Osteocyte (in vitro differentiated cells): Measurements from ENCODE around the gene TRIM9. TPM values are rescaled to one million over a fixed set of nuclear protein-coding genes. Genes with fewer than 3 reads are reported as not detected.

ENCODE experiments used
- DNase-seq: peaks from one replicate; pipeline ENCODE4 v3.0.0; 2021; ENCODE audit warnings: mixed read lengths; ENCODE audit not compliant: unreplicated experiment; ENCODE audit errors: extremely low spot score
- H3K27ac Mint-ChIP-seq: one replicate; pipeline ENCODE4 v1.8.0; 2021; ENCODE audit warnings: mild to moderate bottlenecking, mixed read lengths; ENCODE audit not compliant: unreplicated experiment
- H3K27me3 Mint-ChIP-seq: one replicate; pipeline ENCODE4 v1.8.0; 2021; ENCODE audit warnings: mixed read lengths; ENCODE audit not compliant: unreplicated experiment
- H3K36me3 Mint-ChIP-seq: one replicate; pipeline ENCODE4 v1.8.0; 2021; ENCODE audit warnings: mixed read lengths; ENCODE audit not compliant: unreplicated experiment
- H3K4me1 Mint-ChIP-seq: one replicate; pipeline ENCODE4 v1.8.0; 2021; ENCODE audit warnings: mixed read lengths; ENCODE audit not compliant: unreplicated experiment
- H3K4me3 Mint-ChIP-seq: one replicate; pipeline ENCODE4 v1.8.0; 2021; ENCODE audit warnings: mild to moderate bottlenecking, moderate library complexity, mixed read lengths; ENCODE audit not compliant: unreplicated experiment
- H3K9me3 Mint-ChIP-seq: one replicate; pipeline ENCODE4 v1.8.0; 2021; ENCODE audit warnings: mixed read lengths; ENCODE audit not compliant: unreplicated experiment
- total RNA-seq: library from RNA; stranded (reverse); gene quantifications from 2 replicates; pipeline ENCODE4 v1.2.1, GENCODE V29; 2021
- TF ChIP-seq, protein P1 (sequence below): fragments of 200-600 bp; sonication (generic); IDR thresholded peaks from 2 replicates; pipeline ENCODE4 v1.5.0; 2021; ENCODE audit warnings: antibody characterized with exemption, mild to moderate bottlenecking, moderate library complexity

Gene TRIM9
- total RNA-seq, 1 donor from 2014 or later, result 4.8 TPM

DNA sequence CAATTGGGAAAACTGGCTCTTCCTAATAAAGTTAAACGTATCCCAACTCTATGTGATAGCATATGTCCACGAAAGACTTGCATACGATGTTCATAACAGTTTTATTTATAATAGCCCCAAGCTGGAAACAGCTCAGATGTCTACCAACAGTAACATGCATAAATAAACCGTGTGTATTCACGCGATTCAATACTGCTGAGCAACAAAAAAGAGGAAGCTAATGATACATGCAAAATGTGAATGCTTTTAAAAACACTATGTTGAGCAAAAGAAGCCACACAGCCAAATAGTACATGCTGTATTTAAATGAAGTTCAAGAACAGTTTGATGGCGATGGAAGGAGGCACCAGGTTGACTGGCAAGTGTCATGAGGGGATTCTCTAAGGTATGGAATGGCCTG is 55.7 kb downstream of the TRIM9 start:
- Mint-ChIP-seq H3K9me3 (no peaks in the 10 kb centered on the region), H3K36me3 (no peaks in the 10 kb centered on the region), H3K4me3 (no peak overlapping the region), H3K27ac (no peak overlapping the region), H3K27me3 (no peaks in the 10 kb centered on the region), H3K4me1 (peaks cover 10% of the 10 kb centered on the region)
- TF ChIP-seq, protein P1, sequence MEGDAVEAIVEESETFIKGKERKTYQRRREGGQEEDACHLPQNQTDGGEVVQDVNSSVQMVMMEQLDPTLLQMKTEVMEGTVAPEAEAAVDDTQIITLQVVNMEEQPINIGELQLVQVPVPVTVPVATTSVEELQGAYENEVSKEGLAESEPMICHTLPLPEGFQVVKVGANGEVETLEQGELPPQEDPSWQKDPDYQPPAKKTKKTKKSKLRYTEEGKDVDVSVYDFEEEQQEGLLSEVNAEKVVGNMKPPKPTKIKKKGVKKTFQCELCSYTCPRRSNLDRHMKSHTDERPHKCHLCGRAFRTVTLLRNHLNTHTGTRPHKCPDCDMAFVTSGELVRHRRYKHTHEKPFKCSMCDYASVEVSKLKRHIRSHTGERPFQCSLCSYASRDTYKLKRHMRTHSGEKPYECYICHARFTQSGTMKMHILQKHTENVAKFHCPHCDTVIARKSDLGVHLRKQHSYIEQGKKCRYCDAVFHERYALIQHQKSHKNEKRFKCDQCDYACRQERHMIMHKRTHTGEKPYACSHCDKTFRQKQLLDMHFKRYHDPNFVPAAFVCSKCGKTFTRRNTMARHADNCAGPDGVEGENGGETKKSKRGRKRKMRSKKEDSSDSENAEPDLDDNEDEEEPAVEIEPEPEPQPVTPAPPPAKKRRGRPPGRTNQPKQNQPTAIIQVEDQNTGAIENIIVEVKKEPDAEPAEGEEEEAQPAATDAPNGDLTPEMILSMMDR, result no peak
- no peak for DNase-seq

DNA sequence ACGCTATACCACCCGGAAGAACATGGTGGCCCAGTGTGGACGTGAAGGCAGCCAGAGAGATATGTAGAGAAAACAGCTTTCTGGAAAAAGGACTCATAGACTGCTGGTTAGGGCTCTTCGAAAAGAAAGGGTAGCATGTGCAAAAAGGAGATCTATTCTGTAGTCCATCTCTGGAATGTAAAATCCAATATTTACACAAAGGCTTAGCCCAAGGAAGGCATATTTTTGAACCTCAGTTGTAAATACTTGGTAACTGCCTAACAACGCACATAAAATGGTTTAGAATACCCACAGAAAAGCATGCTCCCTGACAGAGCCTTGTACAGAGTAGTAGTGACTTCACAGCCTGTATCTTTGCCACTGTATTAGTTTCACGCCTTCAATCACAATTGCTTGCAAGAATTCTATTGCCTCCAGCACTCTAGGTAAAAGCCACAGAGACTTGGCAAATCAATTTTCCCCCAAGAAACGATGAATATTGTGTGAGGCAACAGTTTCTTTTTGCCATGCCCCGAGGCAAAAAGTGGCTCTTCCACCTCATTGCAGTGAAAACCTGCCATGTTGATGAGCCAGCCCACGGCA is 59.2 kb downstream of the TRIM9 start:
- Mint-ChIP-seq H3K36me3 (no peaks in the 10 kb centered on the region), H3K27me3 (no peaks in the 10 kb centered on the region), H3K9me3 (no peaks in the 10 kb centered on the region), H3K27ac (no peak overlapping the region), H3K4me3 (no peak overlapping the region), H3K4me1 (peaks cover 10% of the 10 kb centered on the region)
- TF ChIP-seq, protein P1, result no peak
- DNase-seq, result no peak

DNA sequence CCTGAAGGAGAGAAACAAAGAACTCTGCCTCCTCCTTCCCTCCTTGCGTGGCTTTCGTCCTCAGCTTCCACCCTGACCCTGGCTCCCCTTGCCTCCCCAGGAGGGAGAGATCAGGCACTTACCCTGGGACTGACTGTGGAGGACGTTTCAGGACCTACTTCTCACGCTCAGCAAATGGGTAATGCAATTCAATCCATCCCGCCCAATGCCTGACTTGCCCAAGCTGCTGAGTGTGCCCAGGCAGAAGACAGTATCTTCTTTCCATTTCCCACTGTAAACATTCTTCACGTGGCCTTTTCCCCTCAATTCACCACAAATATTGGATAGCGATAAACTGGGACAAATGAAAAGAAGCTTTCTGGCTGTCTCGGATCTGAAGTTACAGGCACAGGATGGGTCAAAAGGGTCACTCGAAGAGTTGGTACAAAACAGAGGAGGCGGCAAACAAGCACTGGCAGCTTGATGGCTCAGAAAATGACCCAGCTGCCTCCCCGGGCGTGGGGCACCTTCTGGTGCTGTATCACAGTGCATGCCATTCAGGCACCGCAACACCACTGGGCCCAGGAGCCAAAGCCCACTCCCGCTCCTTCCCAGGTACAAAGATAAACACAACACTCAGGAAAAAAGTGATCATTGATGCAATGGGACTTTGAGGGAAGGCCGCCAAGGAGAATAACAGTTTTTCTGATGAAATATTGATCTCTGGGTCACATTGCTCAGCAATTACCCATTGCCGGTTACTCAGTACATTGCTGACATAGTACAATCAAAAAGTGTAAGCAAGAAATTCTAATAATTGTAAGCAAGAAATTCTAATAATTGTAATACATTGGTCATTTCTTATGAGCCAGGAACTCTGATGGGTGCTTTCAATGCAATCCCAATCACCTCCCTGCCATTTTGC is 65.8 kb downstream of the TRIM9 start:
- H3K9me3 Mint-ChIP-seq, result no peaks in the 10 kb centered on the region
- H3K27ac Mint-ChIP-seq, result peak overlapping the region; percentile 85
- no peak overlapping the region for H3K4me3 Mint-ChIP-seq
- no peaks in the 10 kb centered on the region for H3K36me3 Mint-ChIP-seq
- TF ChIP-seq, protein P1, result no peak
- H3K4me1 Mint-ChIP-seq, result peaks cover 38% of the 10 kb centered on the region
- H3K27me3 Mint-ChIP-seq, result no peaks in the 10 kb centered on the region
- no peak for DNase-seq

DNA sequence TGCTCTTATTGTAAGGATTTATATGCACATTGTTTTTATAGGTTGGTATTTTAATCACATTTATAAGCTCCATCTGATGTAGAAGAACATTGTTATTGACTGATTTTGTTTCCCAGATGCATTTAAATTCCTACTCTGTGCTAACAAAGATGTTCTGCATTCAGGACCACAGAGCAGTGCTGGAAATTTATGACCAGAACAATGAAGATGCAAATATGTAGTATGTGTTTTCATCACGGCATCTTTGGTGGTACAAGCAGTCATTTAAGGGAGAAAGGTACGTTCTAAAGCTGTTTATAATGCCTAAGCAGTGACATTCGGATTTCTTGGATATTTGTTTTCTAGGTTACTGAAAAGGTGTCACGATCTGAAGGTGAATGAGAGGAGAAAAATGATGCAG is 66.5 kb downstream of the TRIM9 start:
- Mint-ChIP-seq H3K27me3 (no peaks in the 10 kb centered on the region), H3K27ac (peak overlapping the region; percentile 85), H3K36me3 (no peaks in the 10 kb centered on the region), H3K4me3 (no peak overlapping the region), H3K4me1 (peaks cover 41% of the 10 kb centered on the region), H3K9me3 (no peaks in the 10 kb centered on the region)
- TF ChIP-seq, protein P1, result no peak
- no peak for DNase-seq

DNA sequence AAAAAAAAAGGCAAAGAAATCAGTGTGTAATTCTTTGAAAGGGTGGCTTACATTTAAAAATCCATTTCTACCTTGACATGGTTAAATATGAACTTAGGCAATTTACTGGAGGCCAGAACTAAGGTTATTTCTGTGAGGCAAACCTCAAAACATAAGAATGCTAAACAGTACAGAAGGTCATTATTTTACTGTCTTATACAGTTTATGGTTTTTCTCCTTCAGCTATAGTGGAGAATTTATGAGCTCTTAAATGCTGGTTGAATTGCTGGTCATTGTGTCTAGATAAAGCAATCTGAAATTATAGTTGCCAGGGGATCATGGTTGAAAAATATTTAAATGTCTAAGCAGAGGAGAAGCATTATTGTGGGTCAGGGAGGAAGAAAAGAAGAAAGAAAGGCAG is 70.5 kb downstream of the TRIM9 start:
- H3K36me3 Mint-ChIP-seq, result peaks cover 4% of the 10 kb centered on the region
- DNase-seq, result no peak
- peaks cover 57% of the 10 kb centered on the region for H3K4me1 Mint-ChIP-seq
- TF ChIP-seq, protein P1, result no peak
- no peaks in the 10 kb centered on the region for H3K27me3 Mint-ChIP-seq
- H3K27ac Mint-ChIP-seq, result peak overlapping the region; percentile 38
- no peaks in the 10 kb centered on the region for H3K9me3 Mint-ChIP-seq
- no peak overlapping the region for H3K4me3 Mint-ChIP-seq
